Epithelial cell of proximal tubule (primary cell): ENCODE measurements around the gene ZNF407. TPM values are rescaled to one million over a fixed set of nuclear protein-coding genes. Genes with fewer than 3 reads are reported as not detected.

ENCODE experiments used
- DNase-seq: peaks from one replicate; pipeline ENCODE4 v3.0.0-alpha.2; 2011; ENCODE audit warnings: low read depth
- H3K4me3 ChIP-seq: 2 replicates; pipeline ENCODE4 v1.5.1; 2011; ENCODE audit warnings: low read depth, mild to moderate bottlenecking, low read length
- total RNA-seq: library from RNA; depleted of rRNA; stranded (reverse); fragments of >200 nt; gene quantifications from 2 replicates; pipeline ENCODE4 v1.2.3, GENCODE V29; 2015
- TF ChIP-seq, protein P1 (sequence below): conservative IDR thresholded peaks from 2 replicates; pipeline ENCODE4 v1.5.1; 2012; ENCODE audit warnings: low read depth, mild to moderate bottlenecking, low read length

ZNF407 gene
- total RNA-seq, 1 donor from 2014 or later: 3.0 TPM

GRCh38 chr18:74773171-74773624 is 175.5 kb downstream of the ZNF407 start:
- DNase-seq: no peak
- TF ChIP-seq, protein P1, sequence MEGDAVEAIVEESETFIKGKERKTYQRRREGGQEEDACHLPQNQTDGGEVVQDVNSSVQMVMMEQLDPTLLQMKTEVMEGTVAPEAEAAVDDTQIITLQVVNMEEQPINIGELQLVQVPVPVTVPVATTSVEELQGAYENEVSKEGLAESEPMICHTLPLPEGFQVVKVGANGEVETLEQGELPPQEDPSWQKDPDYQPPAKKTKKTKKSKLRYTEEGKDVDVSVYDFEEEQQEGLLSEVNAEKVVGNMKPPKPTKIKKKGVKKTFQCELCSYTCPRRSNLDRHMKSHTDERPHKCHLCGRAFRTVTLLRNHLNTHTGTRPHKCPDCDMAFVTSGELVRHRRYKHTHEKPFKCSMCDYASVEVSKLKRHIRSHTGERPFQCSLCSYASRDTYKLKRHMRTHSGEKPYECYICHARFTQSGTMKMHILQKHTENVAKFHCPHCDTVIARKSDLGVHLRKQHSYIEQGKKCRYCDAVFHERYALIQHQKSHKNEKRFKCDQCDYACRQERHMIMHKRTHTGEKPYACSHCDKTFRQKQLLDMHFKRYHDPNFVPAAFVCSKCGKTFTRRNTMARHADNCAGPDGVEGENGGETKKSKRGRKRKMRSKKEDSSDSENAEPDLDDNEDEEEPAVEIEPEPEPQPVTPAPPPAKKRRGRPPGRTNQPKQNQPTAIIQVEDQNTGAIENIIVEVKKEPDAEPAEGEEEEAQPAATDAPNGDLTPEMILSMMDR: no peak
- H3K4me3 ChIP-seq: no peak overlapping the region

DNA sequence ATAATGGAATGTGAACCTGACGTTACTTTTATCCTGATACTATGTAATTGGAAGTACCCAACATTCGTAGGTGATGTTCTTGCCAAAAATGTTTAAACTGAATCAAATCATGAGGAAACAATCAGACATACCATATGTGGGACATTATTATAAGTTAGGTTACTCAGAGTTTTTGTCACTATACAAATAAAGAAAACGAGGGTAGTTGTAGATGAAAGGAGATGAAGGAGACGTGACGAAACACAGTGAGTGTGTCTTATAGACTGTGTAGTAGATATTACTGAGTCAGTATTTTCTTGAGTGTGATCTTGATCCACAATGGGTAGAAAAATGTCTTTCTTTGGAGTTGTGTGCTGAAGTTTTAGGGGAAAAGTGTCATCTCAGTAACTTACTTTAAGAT is 176.8 kb downstream of the ZNF407 start:
- no peak for DNase-seq
- no peak overlapping the region for H3K4me3 ChIP-seq
- TF ChIP-seq, protein P1: no peak

- no peak overlapping the region for H3K4me3 ChIP-seq
- DNase-seq: no peak
- TF ChIP-seq, protein P1: no peak
Measured at GRCh38 chr18:74775239-74775638, 177.6 kb downstream of the ZNF407 start.

DNA sequence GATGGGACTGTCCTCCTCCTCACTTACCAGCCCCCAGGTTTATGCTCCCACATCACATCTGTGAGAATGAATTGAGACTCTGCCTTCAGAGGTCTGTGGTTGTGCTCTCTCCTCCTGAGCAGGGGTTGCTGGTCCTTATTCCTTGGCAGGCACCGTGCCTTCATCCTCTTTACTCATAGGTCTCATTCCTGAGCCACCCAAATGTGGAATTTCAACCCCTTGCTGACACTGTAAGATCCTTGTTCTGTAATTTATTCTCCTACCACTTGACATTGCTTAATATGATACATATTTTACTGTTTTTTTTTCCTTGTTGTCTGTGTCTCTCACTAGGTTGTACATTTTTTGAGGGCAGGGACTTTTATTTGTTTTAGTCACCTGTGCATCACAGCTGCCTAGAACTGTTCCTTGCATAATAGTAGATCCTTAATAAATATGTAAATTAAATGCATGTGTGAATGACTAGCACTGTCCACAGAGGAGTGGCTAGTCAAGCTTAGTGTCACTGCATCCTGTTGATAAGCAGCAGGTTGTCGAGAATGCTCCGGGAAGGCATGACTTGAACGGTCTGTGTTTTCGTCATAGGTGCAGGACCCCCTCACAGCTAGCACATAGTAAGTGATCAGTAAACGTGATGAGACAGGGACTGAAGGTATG is 180.6 kb downstream of the ZNF407 start:
- DNase-seq: no peak
- H3K4me3 ChIP-seq: no peak overlapping the region
- TF ChIP-seq, protein P1: no peak

GRCh38 chr18:74784752-74785151 is 187.1 kb downstream of the ZNF407 start:
- H3K4me3 ChIP-seq: no peak overlapping the region
- no peak for DNase-seq
- TF ChIP-seq, protein P1: no peak

- no peak overlapping the region for H3K4me3 ChIP-seq
- TF ChIP-seq, protein P1: no peak
- no peak for DNase-seq
Measured at GRCh38 chr18:74785632-74786031, 188.0 kb downstream of the ZNF407 start.

GRCh38 chr18:74788657-74789056 is 191.0 kb downstream of the ZNF407 start:
- H3K4me3 ChIP-seq: no peak overlapping the region
- TF ChIP-seq, protein P1: no peak
- DNase-seq: no peak
